Trophoblast cell (in vitro differentiated cells and primary cell): Measurements from ENCODE around the gene DRD2.

Source experiments
- DNase-seq, 2 donors: peaks; one replicate each; pipeline ENCODE4 v3.0.0-alpha.2; 2016
- H2AFZ ChIP-seq: 2 replicates; pipeline ENCODE4 v1.6.1; 2013; ENCODE audit warnings: low read length, moderate library complexity, mild to moderate bottlenecking; ENCODE audit not compliant: insufficient read depth, poor library complexity
- H2AK5ac ChIP-seq: 2 replicates; pipeline ENCODE4 v1.6.1; 2013; ENCODE audit warnings: mild to moderate bottlenecking, low read length
- H2BK120ac ChIP-seq: 2 replicates; pipeline ENCODE4 v1.6.1; 2013; ENCODE audit warnings: low read length, mild to moderate bottlenecking, moderate library complexity; ENCODE audit not compliant: insufficient read depth, poor library complexity
- H2BK12ac ChIP-seq: 2 replicates; pipeline ENCODE4 v1.6.1; 2013; ENCODE audit warnings: mild to moderate bottlenecking, low read length, moderate library complexity
- H2BK5ac ChIP-seq: 2 replicates; pipeline ENCODE4 v1.6.1; 2013; ENCODE audit warnings: low read length, low read depth, moderate library complexity, mild to moderate bottlenecking; ENCODE audit not compliant: poor library complexity
- H3K14ac ChIP-seq: 2 replicates; pipeline ENCODE4 v1.6.1; 2013; ENCODE audit warnings: mild to moderate bottlenecking, low read length
- H3K18ac ChIP-seq: 2 replicates; pipeline ENCODE4 v1.6.1; 2013; ENCODE audit warnings: mild to moderate bottlenecking, low read length
- H3K23ac ChIP-seq: 2 replicates; pipeline ENCODE4 v1.6.1; 2013; ENCODE audit warnings: low read length
- H3K27ac ChIP-seq: 2 replicates; pipeline ENCODE4 v1.5.1; 2013; ENCODE audit warnings: low read depth, mild to moderate bottlenecking, inconsistent platforms, low read length, moderate library complexity
- H3K27me3 ChIP-seq: 2 replicates; pipeline ENCODE4 v1.6.1; 2013; ENCODE audit warnings: inconsistent platforms, mild to moderate bottlenecking, low read length, moderate library complexity; ENCODE audit not compliant: insufficient read depth
- H3K36me3 ChIP-seq, 2 experiments: 1 replicate in 1 of 2; 2 replicates in 1 of 2; pipeline ENCODE4 v1.6.1; 2013; ENCODE audit warnings: low read length in 2 of 2, mild to moderate bottlenecking in 2 of 2, moderate library complexity in 1 of 2; ENCODE audit not compliant: insufficient read depth in 2 of 2, control insufficient read depth in 1 of 2
- H3K4ac ChIP-seq: 2 replicates; pipeline ENCODE4 v1.6.1; 2013; ENCODE audit warnings: low read depth, mild to moderate bottlenecking, low read length, moderate library complexity
- H3K4me1 ChIP-seq, 2 experiments: 1 replicate in 1 of 2; 2 replicates in 1 of 2; pipeline ENCODE4 v1.6.1; 2013; ENCODE audit warnings: low read length in 2 of 2, mild to moderate bottlenecking in 2 of 2, moderate library complexity in 1 of 2; ENCODE audit not compliant: insufficient read depth in 2 of 2, control insufficient read depth in 1 of 2
- H3K4me2 ChIP-seq: 2 replicates; pipeline ENCODE4 v1.6.1; 2013; ENCODE audit warnings: inconsistent platforms, mild to moderate bottlenecking, low read length, moderate library complexity
- H3K4me3 ChIP-seq: 2 replicates; pipeline ENCODE4 v1.5.1; 2013; ENCODE audit warnings: mild to moderate bottlenecking, low read depth, low read length, inconsistent platforms
- H3K79me1 ChIP-seq: one replicate; pipeline ENCODE4 v1.6.1; 2013; ENCODE audit warnings: low read length
- H3K79me2 ChIP-seq: 2 replicates; pipeline ENCODE4 v1.6.1; 2013; ENCODE audit warnings: low read length, mild to moderate bottlenecking; ENCODE audit not compliant: control insufficient read depth, insufficient read depth, poor library complexity
- H3K9ac ChIP-seq: 2 replicates; pipeline ENCODE4 v1.6.1; 2013; ENCODE audit warnings: mild to moderate bottlenecking, low read length
- H3K9me3 ChIP-seq: 2 replicates; pipeline ENCODE4 v1.6.1; 2013; ENCODE audit warnings: low read depth, mild to moderate bottlenecking, control low read depth, inconsistent platforms, low read length; ENCODE audit not compliant: insufficient read depth
- H4K12ac ChIP-seq: 2 replicates; pipeline ENCODE4 v1.6.1; 2013; ENCODE audit warnings: low read depth, mild to moderate bottlenecking, low read length, moderate library complexity
- H4K8ac ChIP-seq: 2 replicates; pipeline ENCODE4 v1.6.1; 2013; ENCODE audit warnings: low read depth, mild to moderate bottlenecking, low read length, moderate library complexity
- H4K91ac ChIP-seq: one replicate; pipeline ENCODE4 v1.6.1; 2013; ENCODE audit warnings: low read depth, mild to moderate bottlenecking, low read length, moderate library complexity
- WGBS: extraction: QIAGEN DNeasy Blood & Tissue Kit; methylation state at CpG from one replicate; pipeline ENCODE4 v1.1.7; 2013; ENCODE audit warnings: missing lambda C conversion rate; ENCODE audit not compliant: insufficient read length, insufficient coverage; ENCODE audit errors: extremely low coverage; 5-methylcytosine and 5-hydroxymethylcytosine counted together

DRD2 gene

GRCh38 chr11:113431746-113432145 is 43.5 kb downstream of the DRD2 start:
- no peak overlapping the region for H2BK5ac ChIP-seq
- no peak overlapping the region for H3K23ac ChIP-seq
- H3K4me3 ChIP-seq = no peak overlapping the region
- H4K91ac ChIP-seq = no peak overlapping the region
- no peak overlapping the region for H4K12ac ChIP-seq
- H3K4me2 ChIP-seq = no peak overlapping the region
- H2AFZ ChIP-seq = no peak overlapping the region
- no peaks in the 10 kb centered on the region for H3K27me3 ChIP-seq
- H3K9me3 ChIP-seq = no peaks in the 10 kb centered on the region
- no peaks in the 10 kb centered on the region for H3K4me1 ChIP-seq
- H3K9ac ChIP-seq = no peak overlapping the region
- H3K4ac ChIP-seq = no peak overlapping the region
- no peak overlapping the region for H3K14ac ChIP-seq
- H2BK12ac ChIP-seq = no peak overlapping the region
- DNase-seq = no peak
- H3K36me3 ChIP-seq = no peaks in the 10 kb centered on the region
- H2AK5ac ChIP-seq = no peak overlapping the region
- H3K18ac ChIP-seq = no peak overlapping the region
- no peaks in the 10 kb centered on the region for H3K79me1 ChIP-seq
- no CpG with 5 or more reads among the region's 4 CpGs for WGBS
- no peak overlapping the region for H2BK120ac ChIP-seq
- no peak overlapping the region for H4K8ac ChIP-seq
- no peak overlapping the region for H3K27ac ChIP-seq
- no peaks in the 10 kb centered on the region for H3K79me2 ChIP-seq

- no peak overlapping the region for H3K18ac ChIP-seq
- H3K9me3 ChIP-seq = peaks cover 3% of the 10 kb centered on the region
- no peak overlapping the region for H3K9ac ChIP-seq
- H3K14ac ChIP-seq = no peak overlapping the region
- H2BK5ac ChIP-seq = no peak overlapping the region
- WGBS = no CpG with 5 or more reads among the region's 6 CpGs
- no peak overlapping the region for H2BK12ac ChIP-seq
- no peaks in the 10 kb centered on the region for H3K79me1 ChIP-seq
- H2BK120ac ChIP-seq = no peak overlapping the region
- H3K27ac ChIP-seq = no peak overlapping the region
- H3K4me1 ChIP-seq = no peaks in the 10 kb centered on the region
- H4K8ac ChIP-seq = no peak overlapping the region
- H3K79me2 ChIP-seq = no peaks in the 10 kb centered on the region
- H4K12ac ChIP-seq = no peak overlapping the region
- H3K4me2 ChIP-seq = no peak overlapping the region
- no peak overlapping the region for H2AK5ac ChIP-seq
- no peaks in the 10 kb centered on the region for H3K36me3 ChIP-seq
- no peak overlapping the region for H3K4me3 ChIP-seq
- no peak overlapping the region for H3K4ac ChIP-seq
- no peak overlapping the region for H2AFZ ChIP-seq
- no peak overlapping the region for H3K23ac ChIP-seq
- no peak for DNase-seq
- H3K27me3 ChIP-seq = no peaks in the 10 kb centered on the region
- H4K91ac ChIP-seq = no peak overlapping the region
Measured at GRCh38 chr11:113426686-113427085, 48.5 kb downstream of the DRD2 start.

- Histone ChIP-seq H3K36me3 (no peaks in the 10 kb centered on the region), H3K14ac (no peak overlapping the region), H3K9ac (no peak overlapping the region), H3K27me3 (no peaks in the 10 kb centered on the region), H4K12ac (no peak overlapping the region), H3K23ac (no peak overlapping the region), H3K27ac (no peak overlapping the region), H2BK120ac (no peak overlapping the region), H4K91ac (no peak overlapping the region), H2AK5ac (no peak overlapping the region), H3K4me2 (no peak overlapping the region), H2AFZ (no peak overlapping the region), H3K9me3 (peaks cover 3% of the 10 kb centered on the region), H3K18ac (no peak overlapping the region), H3K79me1 (no peaks in the 10 kb centered on the region), H2BK5ac (no peak overlapping the region), H3K4me3 (no peak overlapping the region), H3K4me1 (no peaks in the 10 kb centered on the region), H3K4ac (no peak overlapping the region), H2BK12ac (no peak overlapping the region), H4K8ac (no peak overlapping the region), H3K79me2 (no peaks in the 10 kb centered on the region)
- no CpG with 5 or more reads among the region's 2 CpGs for WGBS
- no peak for DNase-seq
Measured at GRCh38 chr11:113420808-113421207, 54.4 kb downstream of the DRD2 start.

DNA sequence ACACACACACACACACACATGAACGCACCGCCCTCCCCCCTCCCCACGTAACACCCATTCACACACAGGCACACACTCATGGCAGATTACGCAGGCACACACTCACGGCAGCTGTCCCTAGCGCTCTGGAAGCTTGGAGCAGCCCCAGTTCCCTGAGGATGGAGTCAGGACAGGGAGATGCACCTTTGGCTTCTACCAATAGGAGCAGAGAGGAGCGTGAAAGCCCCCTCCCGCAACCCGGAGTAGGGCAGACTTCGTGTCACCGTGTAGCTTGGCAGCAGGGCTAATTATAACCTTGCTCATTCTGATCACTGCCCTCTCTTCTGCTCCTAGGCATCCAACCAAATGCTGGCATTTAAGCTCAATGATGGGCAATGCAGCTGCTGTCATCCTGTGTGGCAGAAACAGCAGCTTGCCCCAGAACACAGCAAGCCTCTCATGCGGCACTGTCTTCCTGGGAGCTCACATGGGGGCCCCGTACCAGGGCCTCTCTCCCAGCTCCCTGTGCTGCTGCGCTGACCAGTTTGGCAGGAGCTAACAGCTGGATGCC is 55.7 kb downstream of the DRD2 start:
- no peak overlapping the region for H2BK120ac ChIP-seq
- no peak overlapping the region for H4K12ac ChIP-seq
- H3K14ac ChIP-seq = no peak overlapping the region
- no CpG with 5 or more reads among the region's 14 CpGs for WGBS
- no peak overlapping the region for H3K4ac ChIP-seq
- H3K4me3 ChIP-seq = no peak overlapping the region
- no peak overlapping the region for H2BK5ac ChIP-seq
- no peak overlapping the region for H3K23ac ChIP-seq
- no peaks in the 10 kb centered on the region for H3K4me1 ChIP-seq
- no peak for DNase-seq
- H2BK12ac ChIP-seq = no peak overlapping the region
- no peak overlapping the region for H3K4me2 ChIP-seq
- H3K18ac ChIP-seq = no peak overlapping the region
- no peak overlapping the region for H3K27ac ChIP-seq
- no peaks in the 10 kb centered on the region for H3K36me3 ChIP-seq
- no peaks in the 10 kb centered on the region for H3K27me3 ChIP-seq
- H3K9ac ChIP-seq = no peak overlapping the region
- no peak overlapping the region for H2AK5ac ChIP-seq
- no peak overlapping the region for H4K8ac ChIP-seq
- H3K79me2 ChIP-seq = no peaks in the 10 kb centered on the region
- no peak overlapping the region for H4K91ac ChIP-seq
- peaks cover 3% of the 10 kb centered on the region for H3K9me3 ChIP-seq
- H2AFZ ChIP-seq = no peak overlapping the region
- no peaks in the 10 kb centered on the region for H3K79me1 ChIP-seq
